ENCODE measurements around the gene GYG2.
"Not testable (repeated sequence)": the region's sequence is repeated elsewhere in the genome, so short reads cannot be mapped to it uniquely, and the experiment has no call there.

Gene GYG2

DNA sequence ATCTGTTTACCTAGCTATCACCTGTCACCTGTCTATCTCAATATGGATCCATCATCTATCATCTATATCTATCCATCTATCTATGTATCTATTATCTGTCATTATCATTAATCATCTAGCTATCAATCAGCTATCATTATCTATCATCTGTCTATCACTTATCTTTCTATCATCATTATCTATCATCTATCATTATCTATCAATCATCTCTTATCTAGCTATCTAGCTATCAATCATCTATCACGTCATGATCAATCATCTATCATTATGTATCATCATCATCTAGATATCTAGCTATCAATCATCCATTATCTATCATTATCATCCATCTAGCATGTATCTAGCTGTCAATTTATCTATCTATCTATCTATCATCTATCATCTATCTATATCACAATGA lies 92.5 kb downstream of the GYG2 start:
- Histone ChIP-seq H3K4ac (ENCODE audit: low read length) (no peak overlapping the region), H3K27ac (replicated peaks; ENCODE audit: low read length) (no peak overlapping the region), H2BK15ac (ENCODE audit: low read length) (no peak overlapping the region), H2BK12ac (ENCODE audit: low read length) (no peak overlapping the region), H4K91ac (ENCODE audit: low read depth, low read length, poor library complexity) (no peak overlapping the region), H3K14ac (ENCODE audit: low read length) (no peak overlapping the region), H3K4me3 (ENCODE audit: low read length in 2 of 2) (no peak overlapping the region), H3K18ac (ENCODE audit: low read length) (no peak overlapping the region), H3K4me2 (ENCODE audit: insufficient read depth, low read length, poor library complexity, severe bottlenecking) (no peak overlapping the region), H4K8ac (ENCODE audit: low read depth, low read length) (no peak overlapping the region), H3K23ac (ENCODE audit: low read depth, low read length, poor library complexity) (no peak overlapping the region), H2AFZ (ENCODE audit: low read length) (no peak overlapping the region), H3K27me3 (ENCODE audit: control insufficient read depth in 3 of 3, insufficient read depth in 3 of 3, low read depth in 1 of 3, low read length in 3 of 3) (no peaks in the 10 kb centered on the region), H3K9ac (ENCODE audit: low read depth, low read length, poor library complexity) (no peak overlapping the region), H3K79me1 (ENCODE audit: low read depth, low read length) (no peaks in the 10 kb centered on the region), H3K4me1 (ENCODE audit: control insufficient read depth in 2 of 2, insufficient read depth in 1 of 2, low read depth in 1 of 2, low read length in 2 of 2) (no peaks in the 10 kb centered on the region), H3K9me3 (replicated peaks in 1 of 2; ENCODE audit: control insufficient read depth in 2 of 2, insufficient read depth in 1 of 2, low read depth in 1 of 2, low read length in 2 of 2) (no peaks in the 10 kb centered on the region), H2BK5ac (ENCODE audit: low read length) (no peak overlapping the region), H2BK120ac (ENCODE audit: low read depth, low read length) (no peak overlapping the region), H3K36me3 (replicated peaks in 1 of 2; ENCODE audit: control insufficient read depth in 2 of 2, insufficient read depth in 2 of 2, low read length in 2 of 2) (no peaks in the 10 kb centered on the region), H2AK5ac (ENCODE audit: low read depth, low read length) (no peak overlapping the region)
- WGBS, 2 donors (ENCODE audit: extremely low coverage in 2 of 2, insufficient read length in 2 of 2, insufficient replicate concordance in 1 of 2), result 100% methylated on average over 1 of the region's 1 CpG
- DNase-seq (ENCODE audit: low spot score), result no peak

- Histone ChIP-seq H3K4me1 (ENCODE audit: control insufficient read depth in 2 of 2, insufficient read depth in 1 of 2, low read depth in 1 of 2, low read length in 2 of 2) (no peaks in the 10 kb centered on the region), H2AK5ac (ENCODE audit: low read depth, low read length) (no peak overlapping the region), H2BK5ac (ENCODE audit: low read length) (no peak overlapping the region), H3K18ac (ENCODE audit: low read length) (no peak overlapping the region), H3K79me1 (ENCODE audit: low read depth, low read length) (no peaks in the 10 kb centered on the region), H3K23ac (ENCODE audit: low read depth, low read length, poor library complexity) (no peak overlapping the region), H2BK12ac (ENCODE audit: low read length) (no peak overlapping the region), H3K27ac (replicated peaks; ENCODE audit: low read length) (no peak overlapping the region), H3K4me2 (ENCODE audit: insufficient read depth, low read length, poor library complexity, severe bottlenecking) (no peak overlapping the region), H4K91ac (ENCODE audit: low read depth, low read length, poor library complexity) (no peak overlapping the region), H2BK120ac (ENCODE audit: low read depth, low read length) (no peak overlapping the region), H4K8ac (ENCODE audit: low read depth, low read length) (no peak overlapping the region), H2BK15ac (ENCODE audit: low read length) (no peak overlapping the region), H3K36me3 (replicated peaks in 1 of 2; ENCODE audit: control insufficient read depth in 2 of 2, insufficient read depth in 2 of 2, low read length in 2 of 2) (no peaks in the 10 kb centered on the region), H2AFZ (ENCODE audit: low read length) (no peak overlapping the region), H3K14ac (ENCODE audit: low read length) (no peak overlapping the region), H3K4me3 (ENCODE audit: low read length in 2 of 2) (no peak overlapping the region), H3K9ac (ENCODE audit: low read depth, low read length, poor library complexity) (no peak overlapping the region), H3K9me3 (replicated peaks in 1 of 2; ENCODE audit: control insufficient read depth in 2 of 2, insufficient read depth in 1 of 2, low read depth in 1 of 2, low read length in 2 of 2) (no peaks in the 10 kb centered on the region), H3K27me3 (ENCODE audit: control insufficient read depth in 3 of 3, insufficient read depth in 3 of 3, low read depth in 1 of 3, low read length in 3 of 3) (no peaks in the 10 kb centered on the region), H3K4ac (ENCODE audit: low read length) (no peak overlapping the region)
- no CpG with 5 or more reads among the region's 9 CpGs for WGBS, 2 donors (ENCODE audit: extremely low coverage in 2 of 2, insufficient read length in 2 of 2, insufficient replicate concordance in 1 of 2)
- no peak for DNase-seq (ENCODE audit: low spot score)
Measured at GRCh38 chrX:2921750-2922149, 93.0 kb downstream of the GYG2 start.

- Histone ChIP-seq H2BK5ac (ENCODE audit: low read length) (no peak overlapping the region), H3K18ac (ENCODE audit: low read length) (no peak overlapping the region), H3K9ac (ENCODE audit: low read depth, low read length, poor library complexity) (no peak overlapping the region), H4K91ac (ENCODE audit: low read depth, low read length, poor library complexity) (no peak overlapping the region), H2AK5ac (ENCODE audit: low read depth, low read length) (no peak overlapping the region), H3K4me1 (ENCODE audit: control insufficient read depth in 2 of 2, insufficient read depth in 1 of 2, low read depth in 1 of 2, low read length in 2 of 2) (no peaks in the 10 kb centered on the region), H3K79me1 (ENCODE audit: low read depth, low read length) (no peaks in the 10 kb centered on the region), H2AFZ (ENCODE audit: low read length) (no peak overlapping the region), H3K23ac (ENCODE audit: low read depth, low read length, poor library complexity) (no peak overlapping the region), H3K27me3 (ENCODE audit: control insufficient read depth in 3 of 3, insufficient read depth in 3 of 3, low read depth in 1 of 3, low read length in 3 of 3) (peaks cover 0 to 3% (median 0%) of the 10 kb centered on the region in 3 experiments), H3K36me3 (replicated peaks in 1 of 2; ENCODE audit: control insufficient read depth in 2 of 2, insufficient read depth in 2 of 2, low read length in 2 of 2) (no peaks in the 10 kb centered on the region), H3K14ac (ENCODE audit: low read length) (no peak overlapping the region), H3K4me2 (ENCODE audit: insufficient read depth, low read length, poor library complexity, severe bottlenecking) (no peak overlapping the region), H2BK12ac (ENCODE audit: low read length) (no peak overlapping the region), H3K4ac (ENCODE audit: low read length) (no peak overlapping the region), H3K27ac (replicated peaks; ENCODE audit: low read length) (no peak overlapping the region), H3K4me3 (ENCODE audit: low read length in 2 of 2) (no peak overlapping the region), H4K8ac (ENCODE audit: low read depth, low read length) (no peak overlapping the region), H2BK15ac (ENCODE audit: low read length) (no peak overlapping the region), H2BK120ac (ENCODE audit: low read depth, low read length) (no peak overlapping the region), H3K9me3 (replicated peaks in 1 of 2; ENCODE audit: control insufficient read depth in 2 of 2, insufficient read depth in 1 of 2, low read depth in 1 of 2, low read length in 2 of 2) (no peaks in the 10 kb centered on the region)
- no CpG with 5 or more reads among the region's 9 CpGs for WGBS, 2 donors (ENCODE audit: extremely low coverage in 2 of 2, insufficient read length in 2 of 2, insufficient replicate concordance in 1 of 2)
- no peak for DNase-seq (ENCODE audit: low spot score)
Measured at GRCh38 chrX:2924151-2924550, 95.4 kb downstream of the GYG2 start.

DNA sequence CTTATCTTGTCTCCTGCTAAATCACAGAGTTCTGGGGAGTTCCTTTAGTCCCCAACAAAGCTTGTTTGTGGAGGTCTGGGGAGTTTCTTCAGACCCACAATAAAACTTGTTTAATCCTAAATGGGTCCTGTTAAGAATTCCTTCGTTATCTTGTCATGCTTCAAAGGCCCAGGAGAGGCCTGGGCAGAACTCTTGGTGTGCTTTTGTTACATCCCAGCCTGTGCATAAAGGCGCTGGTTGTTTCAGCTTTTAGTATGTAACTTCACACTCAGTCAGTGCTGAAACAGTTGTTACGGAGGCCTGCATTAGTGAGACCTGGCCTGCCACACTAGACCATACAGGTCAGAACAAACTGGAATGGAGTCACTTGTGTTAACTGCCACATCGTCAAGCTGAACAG lies 97.5 kb downstream of the GYG2 start:
- H2BK5ac ChIP-seq (ENCODE audit: low read length); H2BK12ac ChIP-seq (ENCODE audit: low read length); H4K8ac ChIP-seq (ENCODE audit: low read depth, low read length); H3K18ac ChIP-seq (ENCODE audit: low read length); H2BK15ac ChIP-seq (ENCODE audit: low read length); H3K36me3 ChIP-seq (replicated peaks in 1 of 2; ENCODE audit: control insufficient read depth in 2 of 2, insufficient read depth in 2 of 2, low read length in 2 of 2); H3K4ac ChIP-seq (ENCODE audit: low read length); H3K23ac ChIP-seq (ENCODE audit: low read depth, low read length, poor library complexity); H4K91ac ChIP-seq (ENCODE audit: low read depth, low read length, poor library complexity); DNase-seq (ENCODE audit: low spot score); H3K4me2 ChIP-seq (ENCODE audit: insufficient read depth, low read length, poor library complexity, severe bottlenecking); H2BK120ac ChIP-seq (ENCODE audit: low read depth, low read length); H3K9me3 ChIP-seq (replicated peaks in 1 of 2; ENCODE audit: control insufficient read depth in 2 of 2, insufficient read depth in 1 of 2, low read depth in 1 of 2, low read length in 2 of 2); H3K4me3 ChIP-seq (ENCODE audit: low read length in 2 of 2); H3K4me1 ChIP-seq (ENCODE audit: control insufficient read depth in 2 of 2, insufficient read depth in 1 of 2, low read depth in 1 of 2, low read length in 2 of 2); H3K14ac ChIP-seq (ENCODE audit: low read length); H2AK5ac ChIP-seq (ENCODE audit: low read depth, low read length); H3K79me1 ChIP-seq (ENCODE audit: low read depth, low read length); H3K9ac ChIP-seq (ENCODE audit: low read depth, low read length, poor library complexity): not testable (repeated sequence)
- no CpG with 5 or more reads among the region's 4 CpGs for WGBS, 2 donors (ENCODE audit: extremely low coverage in 2 of 2, insufficient read length in 2 of 2, insufficient replicate concordance in 1 of 2)
- Histone ChIP-seq H2AFZ (ENCODE audit: low read length) (peak overlapping the region; percentile 8), H3K27ac (replicated peaks; ENCODE audit: low read length) (peak overlapping the region; percentile 49), H3K27me3 (ENCODE audit: control insufficient read depth in 3 of 3, insufficient read depth in 3 of 3, low read depth in 1 of 3, low read length in 3 of 3) (peaks cover 0 to 15% (median 0%) of the 10 kb centered on the region in 3 experiments)

Measured in neuronal stem cell (in vitro differentiated cells).